NCI-H2029 (cell line): ENCODE data around the gene RYR3.

Experiments used
- DNase-seq: peaks from one replicate; lab custom pipeline; 2025; lab: John Stamatoyannopoulos, UW

The RYR3 gene

GRCh38 chr15:33837294-33837693 is 526.5 kb downstream of the RYR3 start:
- DNase-seq, result no peak

GRCh38 chr15:33839540-33839939 is 528.8 kb downstream of the RYR3 start:
- no peak for DNase-seq

- DNase-seq, result no peak
Observed at GRCh38 chr15:33840615-33841014, 529.8 kb downstream of the RYR3 start.

GRCh38 chr15:33844186-33844585 is 533.4 kb downstream of the RYR3 start:
- no peak for DNase-seq

- no peak for DNase-seq
Observed at GRCh38 chr15:33844597-33844996, 533.8 kb downstream of the RYR3 start.

- DNase-seq, result no peak
Observed at GRCh38 chr15:33846142-33846541, 535.4 kb downstream of the RYR3 start.

- DNase-seq, result no peak
Observed at GRCh38 chr15:33846862-33847261, 536.1 kb downstream of the RYR3 start.

- DNase-seq, result no peak
Observed at GRCh38 chr15:33848011-33848410, 537.2 kb downstream of the RYR3 start.

- no peak for DNase-seq
Observed at GRCh38 chr15:33851079-33851478, 540.3 kb downstream of the RYR3 start.

- no peak for DNase-seq
Observed at GRCh38 chr15:33852094-33852493, 541.3 kb downstream of the RYR3 start.

- no peak for DNase-seq
Observed at GRCh38 chr15:33852570-33852969, 541.8 kb downstream of the RYR3 start.

- no peak for DNase-seq
Observed at GRCh38 chr15:33857726-33858125, 547.0 kb downstream of the RYR3 start.

- DNase-seq, result no peak
Observed at GRCh38 chr15:33858836-33859235, 548.1 kb downstream of the RYR3 start.

GRCh38 chr15:33859992-33860545 is 549.3 kb downstream of the RYR3 start:
- no peak for DNase-seq

- DNase-seq, result no peak
Observed at GRCh38 chr15:33860754-33861153, 550.0 kb downstream of the RYR3 start.

- no peak for DNase-seq
Observed at GRCh38 chr15:33864360-33865075, 553.8 kb downstream of the RYR3 start.

GRCh38 chr15:33865416-33865815 is 554.6 kb downstream of the RYR3 start:
- no peak for DNase-seq

GRCh38 chr15:33866101-33866737 is 555.5 kb downstream of the RYR3 start:
- DNase-seq, result no peak

- DNase-seq, result no peak
Observed at GRCh38 chr15:33871980-33872379, 561.2 kb downstream of the RYR3 start.

- no peak for DNase-seq
Observed at GRCh38 chr15:33872416-33873106, 561.8 kb downstream of the RYR3 start.

GRCh38 chr15:33874156-33874555 is 563.4 kb downstream of the RYR3 start:
- no peak for DNase-seq

GRCh38 chr15:33882921-33883320 is 572.2 kb downstream of the RYR3 start:
- DNase-seq, result no peak

- DNase-seq, result peak; percentile 10
Observed at GRCh38 chr15:33888176-33888575, 577.4 kb downstream of the RYR3 start.
